Caco-2 (cell line): Measurements from ENCODE around the gene PTGES2. TPM values are rescaled to one million over a fixed set of nuclear protein-coding genes. Genes with fewer than 3 reads are reported as not detected.

Experiments used
- BruUV-seq: library from RNA; stranded (reverse); fragments of 400-500 nt; replicated peaks from 2 replicates; lab custom pipeline; 2021; lab: Mats Ljungman, UMichigan
- CTCF ChIA-PET: fragments of 300-600 bp; sonication (Branson Sonifier 250); formaldehyde crosslinking; loops from one replicate; lab custom pipeline; 2022; ENCODE audit warnings: antibody characterized with exemption; lab: Charles Lee
- POLR2A ChIA-PET: fragments of 300-600 bp; sonication (Branson Sonifier 250); formaldehyde crosslinking; loops from one replicate; lab custom pipeline; 2022; ENCODE audit warnings: antibody characterized with exemption; lab: Charles Lee
- DNase-seq, 2 experiments: peaks; one replicate each; pipeline versions ENCODE4 v3.0.0 to v3.0.0-alpha.2; 2020 to 2022
- H3K27me3 ChIP-seq: replicated peaks from 2 replicates; pipeline ENCODE4 v1.6.0; 2011; ENCODE audit warnings: low read length; ENCODE audit not compliant: control insufficient read depth, insufficient read depth
- H3K36me3 ChIP-seq: 2 replicates; pipeline ENCODE4 v1.5.1; 2011; ENCODE audit warnings: low read length; ENCODE audit not compliant: control insufficient read depth, insufficient read depth
- H3K4me1 ChIP-seq: fragments of 250-450 bp; sonication (Bioruptor Pico); 2 replicates; pipeline ENCODE4 v1.5.1; 2020; ENCODE audit warnings: mild to moderate bottlenecking
- H3K4me3 ChIP-seq: 2 replicates; pipeline ENCODE4 v1.5.1; 2011; ENCODE audit warnings: low read depth, mild to moderate bottlenecking, control low read depth, low read length
- H3K9me3 ChIP-seq: fragments of 250-450 bp; sonication (Bioruptor Pico); 2 replicates; pipeline ENCODE4 v1.5.1; 2020; ENCODE audit warnings: mild to moderate bottlenecking, moderate library complexity
- H3K27ac Mint-ChIP-seq: one replicate; pipeline ENCODE4 v1.8.0; 2022; ENCODE audit warnings: mixed read lengths; ENCODE audit not compliant: unreplicated experiment
- H3K27me3 Mint-ChIP-seq: one replicate; pipeline ENCODE4 v1.8.0; 2022; ENCODE audit warnings: mixed read lengths; ENCODE audit not compliant: insufficient read depth, unreplicated experiment
- H3K36me3 Mint-ChIP-seq: one replicate; pipeline ENCODE4 v1.8.0; 2022; ENCODE audit warnings: mild to moderate bottlenecking, mixed read lengths; ENCODE audit not compliant: insufficient read depth, unreplicated experiment
- H3K4me1 Mint-ChIP-seq: one replicate; pipeline ENCODE4 v1.8.0; 2022; ENCODE audit warnings: low read depth, mixed read lengths; ENCODE audit not compliant: unreplicated experiment
- H3K4me3 Mint-ChIP-seq: one replicate; pipeline ENCODE4 v1.8.0; 2022; ENCODE audit warnings: mild to moderate bottlenecking, moderate library complexity, mixed read lengths; ENCODE audit not compliant: unreplicated experiment
- H3K9me3 Mint-ChIP-seq: one replicate; pipeline ENCODE4 v1.8.0; 2022; ENCODE audit warnings: mixed read lengths; ENCODE audit not compliant: unreplicated experiment
- intact Hi-C: fragments of 100-400 bp; cut with micrococcal nuclease; formaldehyde crosslinking; loops from one replicate; pipeline ENCODE4 v1.10.0; 2022; ENCODE audit not compliant: unreplicated experiment
- total RNA-seq: library from RNA; stranded (reverse); gene quantifications from 2 replicates; pipeline ENCODE4 v1.2.3, GENCODE V29; 2022
- TF ChIP-seq, protein P1 (sequence below), 2 experiments: fragments of 200-600 bp in 1 of 2; IDR thresholded peaks; 1 replicate in 1 of 2; 2 replicates in 1 of 2; pipeline versions ENCODE4 v1.5.1 to v1.8.0; 2011 to 2022; ENCODE audit warnings: antibody characterized with exemption in 1 of 2, control low read depth in 1 of 2, inconsistent platforms in 1 of 2, low read depth in 1 of 2, low read length in 1 of 2, mild to moderate bottlenecking in 1 of 2, moderate library complexity in 1 of 2; ENCODE audit not compliant: insufficient read depth in 1 of 2, severe bottlenecking in 1 of 2, unreplicated experiment in 1 of 2

PTGES2 gene
- total RNA-seq, 1 experiment from 2014 or later: 123 TPM

GRCh38 chr9:128120741-128121465 is 6.6 kb downstream of the PTGES2 start:
- no peaks in the 10 kb centered on the region for H3K27me3 Mint-ChIP-seq
- ChIA-PET CTCF (no interaction called here), POLR2A (no interaction called here)
- intact Hi-C loops: no loop called here
- Histone ChIP-seq H3K27me3 (no peaks in the 10 kb centered on the region), H3K4me3 (no peak overlapping the region), H3K4me1 (peaks cover 11% of the 10 kb centered on the region), H3K36me3 (peaks cover 4% of the 10 kb centered on the region; the same call in 1 of the 2 replicates), H3K9me3 (no peaks in the 10 kb centered on the region)
- TF ChIP-seq, protein P1, sequence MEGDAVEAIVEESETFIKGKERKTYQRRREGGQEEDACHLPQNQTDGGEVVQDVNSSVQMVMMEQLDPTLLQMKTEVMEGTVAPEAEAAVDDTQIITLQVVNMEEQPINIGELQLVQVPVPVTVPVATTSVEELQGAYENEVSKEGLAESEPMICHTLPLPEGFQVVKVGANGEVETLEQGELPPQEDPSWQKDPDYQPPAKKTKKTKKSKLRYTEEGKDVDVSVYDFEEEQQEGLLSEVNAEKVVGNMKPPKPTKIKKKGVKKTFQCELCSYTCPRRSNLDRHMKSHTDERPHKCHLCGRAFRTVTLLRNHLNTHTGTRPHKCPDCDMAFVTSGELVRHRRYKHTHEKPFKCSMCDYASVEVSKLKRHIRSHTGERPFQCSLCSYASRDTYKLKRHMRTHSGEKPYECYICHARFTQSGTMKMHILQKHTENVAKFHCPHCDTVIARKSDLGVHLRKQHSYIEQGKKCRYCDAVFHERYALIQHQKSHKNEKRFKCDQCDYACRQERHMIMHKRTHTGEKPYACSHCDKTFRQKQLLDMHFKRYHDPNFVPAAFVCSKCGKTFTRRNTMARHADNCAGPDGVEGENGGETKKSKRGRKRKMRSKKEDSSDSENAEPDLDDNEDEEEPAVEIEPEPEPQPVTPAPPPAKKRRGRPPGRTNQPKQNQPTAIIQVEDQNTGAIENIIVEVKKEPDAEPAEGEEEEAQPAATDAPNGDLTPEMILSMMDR (IDR thresholded peaks at IDR 0.05; ENCODE audit: insufficient read depth in 1 of 2, low read depth in 1 of 2, low read length in 1 of 2, severe bottlenecking in 1 of 2, unreplicated experiment in 1 of 2): no peak
- BruUV-seq: no TSS peak
- peak in 1 of 2 experiments; percentile 35 for DNase-seq
- H3K9me3 Mint-ChIP-seq: no peaks in the 10 kb centered on the region
- peaks cover 46% of the 10 kb centered on the region for H3K36me3 Mint-ChIP-seq
- H3K4me1 Mint-ChIP-seq: peaks cover 4% of the 10 kb centered on the region
- H3K4me3 Mint-ChIP-seq: no peak overlapping the region
- no peak overlapping the region for H3K27ac Mint-ChIP-seq

DNA sequence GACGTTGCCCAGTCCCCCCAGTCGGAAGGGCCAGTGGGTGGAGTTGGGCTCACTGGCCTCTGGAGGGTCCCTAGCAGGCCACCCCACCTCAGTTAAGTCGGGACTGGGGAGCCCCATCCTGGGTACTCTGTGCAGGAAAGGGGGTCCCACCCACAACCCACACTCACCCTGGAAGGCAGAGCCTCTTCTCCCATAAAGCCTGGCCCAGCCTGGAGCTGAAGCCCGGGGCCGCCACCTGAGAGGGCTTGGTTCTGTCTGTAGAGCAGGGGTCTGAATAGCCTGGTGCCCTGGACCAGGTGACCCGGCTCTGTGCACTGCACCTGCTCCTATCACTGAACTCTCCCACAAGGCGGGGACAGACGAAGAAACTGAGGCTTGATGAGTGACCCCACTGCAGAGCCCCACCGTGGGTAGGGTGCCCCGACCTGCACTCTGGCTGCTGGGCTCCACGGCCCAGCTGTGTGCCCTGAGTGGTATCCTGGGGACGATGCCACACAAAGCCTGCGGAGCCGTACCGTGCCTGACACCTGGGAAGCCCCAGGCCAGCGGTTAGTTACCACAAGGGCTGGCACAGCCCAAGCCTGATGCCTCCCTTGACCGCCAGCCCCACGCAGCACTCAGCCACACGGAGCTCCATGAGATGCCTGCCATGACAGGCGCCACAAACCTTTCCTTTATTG is 7.3 kb downstream of the PTGES2 start:
- H3K4me1 Mint-ChIP-seq: peaks cover 6% of the 10 kb centered on the region
- Histone ChIP-seq H3K36me3 (peaks cover 4% of the 10 kb centered on the region; the same call in 1 of the 2 replicates), H3K4me3 (no peak overlapping the region), H3K27me3 (no peaks in the 10 kb centered on the region), H3K4me1 (peaks cover 14% of the 10 kb centered on the region), H3K9me3 (no peaks in the 10 kb centered on the region)
- ChIA-PET POLR2A (no interaction called here), CTCF (no interaction called here)
- no peaks in the 10 kb centered on the region for H3K27me3 Mint-ChIP-seq
- intact Hi-C loops: no loop called here
- no peak overlapping the region for H3K4me3 Mint-ChIP-seq
- no peak overlapping the region for H3K27ac Mint-ChIP-seq
- H3K36me3 Mint-ChIP-seq: peaks cover 48% of the 10 kb centered on the region
- TF ChIP-seq, protein P1 (IDR thresholded peaks at IDR 0.05; ENCODE audit: insufficient read depth in 1 of 2, low read depth in 1 of 2, low read length in 1 of 2, severe bottlenecking in 1 of 2, unreplicated experiment in 1 of 2): no peak
- peak in 1 of 2 experiments; percentile 32 for DNase-seq
- H3K9me3 Mint-ChIP-seq: no peaks in the 10 kb centered on the region
- BruUV-seq: no TSS peak

- Histone ChIP-seq H3K27me3 (no peaks in the 10 kb centered on the region), H3K9me3 (no peaks in the 10 kb centered on the region), H3K4me1 (peaks cover 25% of the 10 kb centered on the region), H3K4me3 (no peak overlapping the region), H3K36me3 (peaks cover 4% of the 10 kb centered on the region)
- intact Hi-C loops: loop anchor here (5.0 kb wide), 2 partner anchors 52 to 162 kb away; partner anchors contain the start of genes NAIF1 and SLC25A25
- ChIA-PET CTCF (no interaction called here), POLR2A (no interaction called here)
- no peak overlapping the region for H3K4me3 Mint-ChIP-seq
- H3K4me1 Mint-ChIP-seq: peaks cover 10% of the 10 kb centered on the region
- H3K9me3 Mint-ChIP-seq: no peaks in the 10 kb centered on the region
- BruUV-seq: no TSS peak
- DNase-seq: peak in 1 of 2 experiments; percentile 31
- H3K27me3 Mint-ChIP-seq: no peaks in the 10 kb centered on the region
- TF ChIP-seq, protein P1 (IDR thresholded peaks at IDR 0.05; ENCODE audit: insufficient read depth in 1 of 2, low read depth in 1 of 2, low read length in 1 of 2, severe bottlenecking in 1 of 2, unreplicated experiment in 1 of 2): no peak
- no peak overlapping the region for H3K27ac Mint-ChIP-seq
- peaks cover 48% of the 10 kb centered on the region for H3K36me3 Mint-ChIP-seq
These were observed 8.4 kb downstream of the PTGES2 start for GRCh38 chr9:128118971-128119665.
